ENCODE data around the gene TYROBP. TPM values are rescaled to one million over a fixed set of nuclear protein-coding genes. Genes with fewer than 3 reads are reported as not detected.

The TYROBP gene
- total and polyA plus RNA-seq, 8 donors = 12.3 to 407 (median 14.1) TPM

- DNase-seq = no peak
- no peak for TF ChIP-seq CTCF (IDR thresholded peaks at IDR 0.05)
- peaks cover 3 to 21% of the 10 kb centered on the region in 2 donors for H3K4me1 ChIP-seq
- H3K36me3 ChIP-seq = peaks cover 0 to 29% of the 10 kb centered on the region in 2 donors
- H3K4me3 ChIP-seq = no peak overlapping the region
- H3K27me3 ChIP-seq = peaks cover 0 to 18% of the 10 kb centered on the region in 2 donors
- H3K9me3 ChIP-seq = no peaks in the 10 kb centered on the region
- ATAC-seq = no peak
- intact Hi-C loops (cut with DNase I) = no loop called here
- no peak overlapping the region for H3K27ac ChIP-seq
These were observed 32.7 kb upstream of the TYROBP start for GRCh38 chr19:35940839-35941238.

DNA sequence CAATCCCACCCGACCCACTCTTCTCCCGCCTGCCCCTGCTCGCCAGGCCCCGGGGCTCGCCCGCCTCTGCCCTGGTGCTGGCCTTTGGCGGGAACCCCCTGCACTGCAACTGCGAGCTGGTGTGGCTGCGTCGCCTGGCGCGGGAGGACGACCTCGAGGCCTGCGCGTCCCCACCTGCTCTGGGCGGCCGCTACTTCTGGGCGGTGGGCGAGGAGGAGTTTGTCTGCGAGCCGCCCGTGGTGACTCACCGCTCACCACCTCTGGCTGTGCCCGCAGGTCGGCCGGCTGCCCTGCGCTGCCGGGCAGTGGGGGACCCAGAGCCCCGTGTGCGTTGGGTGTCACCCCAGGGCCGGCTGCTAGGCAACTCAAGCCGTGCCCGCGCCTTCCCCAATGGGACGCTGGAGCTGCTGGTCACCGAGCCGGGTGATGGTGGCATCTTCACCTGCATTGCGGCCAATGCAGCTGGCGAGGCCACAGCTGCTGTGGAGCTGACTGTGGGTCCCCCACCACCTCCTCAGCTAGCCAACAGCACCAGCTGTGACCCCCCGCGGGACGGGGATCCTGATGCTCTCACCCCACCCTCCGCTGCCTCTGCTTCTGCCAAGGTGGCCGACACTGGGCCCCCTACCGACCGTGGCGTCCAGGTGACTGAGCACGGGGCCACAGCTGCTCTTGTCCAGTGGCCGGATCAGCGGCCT, 32.1 kb upstream of the TYROBP start:
- Histone ChIP-seq H3K4me3 (no peak overlapping the region), H3K27ac (no peak overlapping the region), H3K36me3 (peaks cover 0 to 29% of the 10 kb centered on the region in 2 donors), H3K9me3 (no peaks in the 10 kb centered on the region), H3K4me1 (peaks cover 9 to 26% of the 10 kb centered on the region in 2 donors), H3K27me3 (peaks cover 0 to 24% of the 10 kb centered on the region in 2 donors)
- DNase-seq = no peak
- no peak for TF ChIP-seq CTCF (IDR thresholded peaks at IDR 0.05)
- intact Hi-C loops (cut with DNase I) = no loop called here
- no peak for ATAC-seq

GRCh38 chr19:35939307-35940077, 31.4 kb upstream of the TYROBP start:
- H3K27me3 ChIP-seq = peaks cover 0 to 31% of the 10 kb centered on the region in 2 donors
- peaks cover 10 to 26% of the 10 kb centered on the region in 2 donors for H3K4me1 ChIP-seq
- H3K36me3 ChIP-seq = peaks cover 0 to 25% of the 10 kb centered on the region in 2 donors
- no peak for ATAC-seq
- DNase-seq = peak in 1 of 4 donors; percentile 78
- H3K27ac ChIP-seq = no peak overlapping the region
- H3K9me3 ChIP-seq = no peaks in the 10 kb centered on the region
- intact Hi-C loops (cut with DNase I) = no loop called here
- no peak for TF ChIP-seq CTCF (IDR thresholded peaks at IDR 0.05)
- no peak overlapping the region for H3K4me3 ChIP-seq

- H3K9me3 ChIP-seq = no peaks in the 10 kb centered on the region
- DNase-seq (no peak), ATAC-seq (no peak)
- H3K36me3 ChIP-seq = peaks cover 0 to 22% of the 10 kb centered on the region in 2 donors
- TF ChIP-seq CTCF (IDR thresholded peaks at IDR 0.05) = no peak
- H3K4me3 ChIP-seq = peak overlapping the region in 1 of 2 donors; percentile 54
- peaks cover 0 to 32% of the 10 kb centered on the region in 2 donors for H3K27me3 ChIP-seq
- H3K27ac ChIP-seq = no peak overlapping the region
- intact Hi-C loops (cut with DNase I) = no loop called here
- H3K4me1 ChIP-seq = peaks cover 10 to 26% of the 10 kb centered on the region in 2 donors
These were observed 30.5 kb upstream of the TYROBP start for GRCh38 chr19:35938282-35939224.
